ENCODE measurements around the gene ARHGAP4. TPM values are rescaled to one million over a fixed set of nuclear protein-coding genes. Genes with fewer than 3 reads are reported as not detected.

Gene ARHGAP4
- total and polyA plus RNA-seq, 2 donors (not counting 3 experiments of a cell fraction or from before 2014, with no cell fraction given) = 20.9 to 33.3 TPM

- POLR2A ChIA-PET = no interaction called here
- Histone ChIP-seq H3K9me1 (replicated peaks; ENCODE audit: control insufficient read depth, extremely low read depth, insufficient read depth, low read length) (no peaks in the 10 kb centered on the region), H3K9me3 (replicated peaks; ENCODE audit: control insufficient read depth, insufficient read depth, low read length) (no peaks in the 10 kb centered on the region), H3K4me3 (replicated peaks in 1 of 3; ENCODE audit: insufficient read depth in 1 of 3, low read depth in 1 of 3, low read length in 3 of 3) (no peak overlapping the region), H3K36me3 (ENCODE audit: control insufficient read depth in 2 of 2, extremely low read depth in 1 of 2, insufficient read depth in 2 of 2, low read length in 2 of 2) (peaks cover 13 to 67% of the 10 kb centered on the region in 2 experiments), H3K79me2 (ENCODE audit: control insufficient read depth, insufficient read depth, low read length) (peaks cover 19% of the 10 kb centered on the region), H3K4me2 (ENCODE audit: insufficient read depth, low read length) (no peak overlapping the region), H3K27me3 (ENCODE audit: control insufficient read depth in 2 of 2, insufficient read depth in 2 of 2, low read length in 2 of 2) (no peaks in the 10 kb centered on the region), H4K20me1 (replicated peaks; ENCODE audit: control insufficient read depth, extremely low read depth, insufficient read depth, low read length) (no peaks in the 10 kb centered on the region), H3K9ac (replicated peaks; ENCODE audit: extremely low read depth, insufficient read depth, low read length) (no peak overlapping the region), H3K4me1 (ENCODE audit: control insufficient read depth, extremely low read depth, insufficient read depth, low read length) (no peaks in the 10 kb centered on the region), H2AFZ (ENCODE audit: low read depth, low read length) (no peak overlapping the region), H3K27ac (ENCODE audit: insufficient read depth, low read depth, low read length) (no peak overlapping the region)
- dilution Hi-C loops (cut with MboI; ENCODE audit: extremely low pct_ligation_motif_present, low sequenced_read_pairs) = no loop called here
- intact Hi-C loops (cut with micrococcal nuclease) = no loop called here
- CTCF ChIA-PET = no interaction called here
- DNase-seq (ENCODE audit: low read depth, low spot score) (no peak), FAIRE-seq (no peak)
- BruUV-seq (replicated peaks) = TSS peak; percentile 11
- TF ChIP-seq GATA2 (IDR thresholded peaks at IDR 0.05; ENCODE audit: insufficient read depth, insufficient read length, low read depth, low read length) (no peak), POLR2A (IDR thresholded peaks at IDR 0.05; ENCODE audit: low read depth, low read length) (no peak), FOS (IDR thresholded peaks at IDR 0.05; ENCODE audit: borderline replicate concordance, insufficient read depth, low read length) (no peak), CTCF (IDR thresholded peaks at IDR 0.05; ENCODE audit: extremely low read depth in 1 of 2, insufficient read depth in 1 of 2, low read depth in 1 of 2, low read length in 2 of 2) (no peak), MAX (IDR thresholded peaks at IDR 0.05; ENCODE audit: insufficient read depth, insufficient read length) (no peak), MYC (IDR thresholded peaks at IDR 0.05; ENCODE audit: low read depth, low read length) (no peak), JUN (IDR thresholded peaks at IDR 0.05; ENCODE audit: borderline replicate concordance, insufficient read depth, insufficient read length, low read depth) (no peak), EZH2 (IDR thresholded peaks at IDR 0.05; ENCODE audit: borderline replicate concordance, low read depth, low read length, severe bottlenecking) (no peak), POLR2AphosphoS5 (IDR thresholded peaks at IDR 0.05; ENCODE audit: insufficient read depth, low read depth, low read length) (no peak)
Measured at GRCh38 chrX:153959649-153960048, 33.6 kb upstream of the ARHGAP4 start.

Measured in endothelial cell of umbilical vein (primary cell).